HCT116 (cell line): ENCODE measurements around the gene ABHD16A. TPM values are rescaled to one million over a fixed set of nuclear protein-coding genes. Genes with fewer than 3 reads are reported as not detected.

ENCODE experiments used
- ATAC-seq: fragments of 200-7000 bp; cut with Tn5 transposase; 2 replicates; pipeline ENCODE4 v1.9.1; 2020; ENCODE audit warnings: mild to moderate bottlenecking, moderate library complexity
- BruUV-seq: library from RNA; stranded (reverse); fragments of 400-500 nt; replicated peaks from 2 replicates; lab custom pipeline; 2021; lab: Mats Ljungman, UMichigan
- CTCF ChIA-PET: fragments of 300-600 bp; sonication (Branson Sonifier 250); formaldehyde crosslinking; loops from one replicate; lab custom pipeline; 2021; ENCODE audit warnings: antibody characterized with exemption; lab: Charles Lee
- POLR2A ChIA-PET: fragments of 300-600, 350-600 bp; sonication (Branson Sonifier 250); formaldehyde crosslinking; loops from one replicate; lab custom pipeline; 2021; ENCODE audit warnings: antibody characterized with exemption; lab: Charles Lee
- RAD21 ChIA-PET, 2 experiments: fragments of 300-600 bp; sonication (Branson Sonifier 250); formaldehyde crosslinking; loops; one replicate each; lab custom pipeline; 2023; ENCODE audit warnings: low total read pairs in 2 of 2; ENCODE audit not compliant: uncharacterized antibody in 2 of 2, unreplicated experiment in 2 of 2, low non-redundant PET in 1 of 2; lab: Charles Lee
- DNase-seq: peaks from one replicate; pipeline ENCODE4 v3.0.0-alpha.2; 2010; ENCODE audit warnings: low read depth, low spot score
- H2AFZ ChIP-seq: fragments of 200-600 bp; shearing (Covaris generic), sonication (generic); 2 replicates; pipeline ENCODE4 v1.6.1; 2017; ENCODE audit warnings: low read depth, mixed run types, mixed read lengths, antibody characterized with exemption, low read length; ENCODE audit not compliant: poor library complexity, severe bottlenecking
- H3K27ac ChIP-seq: 2 replicates; pipeline ENCODE4 v1.5.1; 2012; ENCODE audit warnings: low read depth, low read length
- H3K27me3 ChIP-seq: fragments of 200-600 bp; sonication (generic); 2 replicates; pipeline ENCODE4 v1.6.1; 2016; ENCODE audit warnings: mixed run types, low read length, mixed read lengths; ENCODE audit not compliant: insufficient read depth
- H3K36me3 ChIP-seq, 2 experiments: fragments of 200-500 bp in 1 of 2; fragments of 200-600 bp in 1 of 2; sonication (Bioruptor generic) in 1 of 2; sonication (generic) in 1 of 2; 2 replicates each; pipeline versions ENCODE4 v1.5.1 to v1.6.1; 2014 to 2016; ENCODE audit warnings: low read length in 2 of 2, inconsistent platforms in 1 of 2, mixed read lengths in 1 of 2, mixed run types in 1 of 2; ENCODE audit not compliant: insufficient read depth in 2 of 2, control insufficient read depth in 1 of 2
- H3K4me1 ChIP-seq, 2 experiments: fragments of 200-600 bp in 1 of 2; sonication (generic) in 1 of 2; 2 replicates each; pipeline versions ENCODE4 v1.5.1 to v1.6.1; 2012 to 2017; ENCODE audit warnings: low read length in 2 of 2, inconsistent platforms in 1 of 2, mild to moderate bottlenecking in 1 of 2, mixed read lengths in 1 of 2, mixed run types in 1 of 2, moderate library complexity in 1 of 2; ENCODE audit not compliant: insufficient read depth in 2 of 2, control insufficient read depth in 1 of 2
- H3K4me2 ChIP-seq: fragments of 200-600 bp; sonication (generic); 2 replicates; pipeline ENCODE4 v1.6.1; 2017; ENCODE audit warnings: mixed run types, low read length, mixed read lengths
- H3K4me3 ChIP-seq, 2 experiments: fragments of 200-600 bp in 1 of 2; sonication (generic) in 1 of 2; replicated peaks in 1 of 2; 2 replicates each; pipeline ENCODE4 v1.5.1; 2011 to 2016; ENCODE audit warnings: low read length in 2 of 2, control low read depth in 1 of 2, low read depth in 1 of 2, mild to moderate bottlenecking in 1 of 2, mixed read lengths in 1 of 2, mixed run types in 1 of 2
- H3K79me2 ChIP-seq: fragments of 200-600 bp; sonication (generic); 2 replicates; pipeline ENCODE4 v1.6.1; 2017; ENCODE audit warnings: mild to moderate bottlenecking, mixed run types, low read length, moderate library complexity, mixed read lengths; ENCODE audit not compliant: insufficient read depth
- H3K9ac ChIP-seq: fragments of 200-600 bp; sonication (generic); 2 replicates; pipeline ENCODE4 v1.6.1; 2016; ENCODE audit warnings: low read length, mixed read lengths
- H3K9me2 ChIP-seq: fragments of 200-600 bp; sonication (generic), shearing (Covaris generic); 2 replicates; pipeline ENCODE4 v1.6.1; 2017; ENCODE audit warnings: mixed run types, mild to moderate bottlenecking, moderate library complexity; ENCODE audit not compliant: insufficient read depth
- H3K9me3 ChIP-seq, 2 experiments: fragments of 200-500 bp in 1 of 2; fragments of 200-600 bp in 1 of 2; sonication (Bioruptor generic) in 1 of 2; sonication (generic) in 1 of 2; 2 replicates each; pipeline ENCODE4 v1.6.1; 2014 to 2017; ENCODE audit warnings: low read length in 2 of 2, mixed read lengths in 2 of 2, inconsistent platforms in 1 of 2, low read depth in 1 of 2, mild to moderate bottlenecking in 1 of 2, mixed run types in 1 of 2, moderate library complexity in 1 of 2; ENCODE audit not compliant: control insufficient read depth in 1 of 2, insufficient read depth in 1 of 2
- H4K20me1 ChIP-seq: fragments of 200-600 bp; sonication (generic), shearing (Covaris generic); 2 replicates; pipeline ENCODE4 v1.6.1; 2017; ENCODE audit warnings: mixed run types, mild to moderate bottlenecking, moderate library complexity; ENCODE audit not compliant: insufficient read depth
- CBX3 ChIP-seq: IDR thresholded peaks from 2 replicates; pipeline ENCODE4 v1.6.1; 2012; ENCODE audit warnings: low read depth
- EGR1 ChIP-seq: IDR thresholded peaks from 2 replicates; pipeline ENCODE4 v1.6.1; 2012; ENCODE audit warnings: low read depth
- EZH2 ChIP-seq: fragments of 200-600 bp; sonication (generic); IDR thresholded peaks from 2 replicates; pipeline ENCODE4 v1.6.1; 2017; ENCODE audit warnings: antibody characterized with exemption, mixed run types
- EZH2phosphoT487 ChIP-seq: fragments of 200-600 bp; IDR thresholded peaks from 2 replicates; pipeline ENCODE4 v1.6.1; 2018; ENCODE audit warnings: antibody characterized with exemption, borderline replicate concordance
- FOSL1 ChIP-seq: IDR thresholded peaks from 2 replicates; pipeline ENCODE4 v1.6.1; 2012; ENCODE audit warnings: low read depth
- POLR2A ChIP-seq: IDR thresholded peaks from 2 replicates; pipeline ENCODE4 v1.7.0; 2011; ENCODE audit warnings: borderline replicate concordance; ENCODE audit not compliant: insufficient read depth, insufficient read length; ENCODE audit errors: extremely low read depth
- RAD21 ChIP-seq: IDR thresholded peaks from 2 replicates; pipeline ENCODE4 v1.6.1; 2012; ENCODE audit warnings: low read depth, mild to moderate bottlenecking
- SIN3A ChIP-seq: IDR thresholded peaks from 2 replicates; pipeline ENCODE4 v1.6.1; 2012; ENCODE audit warnings: low read depth
- SP1 ChIP-seq: IDR thresholded peaks from 2 replicates; pipeline ENCODE4 v1.6.1; 2012; ENCODE audit warnings: low read depth
- TCF7L2 ChIP-seq: IDR thresholded peaks from 2 replicates; pipeline ENCODE4 v1.7.0; 2011; ENCODE audit warnings: borderline replicate concordance, inconsistent platforms; ENCODE audit not compliant: insufficient read depth, insufficient read length; ENCODE audit errors: extremely low read depth
- YY1 ChIP-seq: IDR thresholded peaks from 2 replicates; pipeline ENCODE4 v1.6.1; 2011; ENCODE audit warnings: low read length, low read depth, moderate library complexity, mild to moderate bottlenecking; ENCODE audit not compliant: insufficient replicate concordance; ENCODE audit errors: extremely low read depth
- ZNF274 ChIP-seq: fragments of 200-500 bp; sonication (Bioruptor generic); IDR thresholded peaks from 2 replicates; pipeline ENCODE4 v1.6.1; 2014; ENCODE audit warnings: mild to moderate bottlenecking, low read depth, low read length, inconsistent platforms
- intact Hi-C: fragments of 100-400 bp; cut with micrococcal nuclease; formaldehyde crosslinking; loops from 2 replicates; pipeline ENCODE4 v1.10.0; 2022
- total RNA-seq: library from RNA; stranded (reverse); gene quantifications from one replicate; pipeline ENCODE4 v1.2.1, GENCODE V29; 2021; ENCODE audit not compliant: unreplicated experiment
- TF ChIP-seq, protein P1 (sequence below): IDR thresholded peaks from 2 replicates; pipeline ENCODE4 v1.6.1; 2012; ENCODE audit warnings: low read depth
- TF ChIP-seq, protein P2 (sequence below): IDR thresholded peaks from 2 replicates; pipeline ENCODE4 v1.6.1; 2012
- TF ChIP-seq, protein P3 (sequence below), 3 experiments: fragments of 200-600 bp in 1 of 3; sonication (generic) in 1 of 3; IDR thresholded peaks in 2 of 3; conservative IDR thresholded peaks in 1 of 3; 2 replicates each; pipeline ENCODE4 v1.5.1; 2012 to 2017; ENCODE audit warnings: low read depth in 2 of 3, low read length in 2 of 3, antibody characterized with exemption in 1 of 3, borderline replicate concordance in 1 of 3, control low read depth in 1 of 3, mild to moderate bottlenecking in 1 of 3, mixed read lengths in 1 of 3, mixed run types in 1 of 3, moderate library complexity in 1 of 3; ENCODE audit not compliant: insufficient read depth in 1 of 3

The ABHD16A gene
- total RNA-seq, 1 experiment from 2014 or later, result 32.4 TPM

DNA sequence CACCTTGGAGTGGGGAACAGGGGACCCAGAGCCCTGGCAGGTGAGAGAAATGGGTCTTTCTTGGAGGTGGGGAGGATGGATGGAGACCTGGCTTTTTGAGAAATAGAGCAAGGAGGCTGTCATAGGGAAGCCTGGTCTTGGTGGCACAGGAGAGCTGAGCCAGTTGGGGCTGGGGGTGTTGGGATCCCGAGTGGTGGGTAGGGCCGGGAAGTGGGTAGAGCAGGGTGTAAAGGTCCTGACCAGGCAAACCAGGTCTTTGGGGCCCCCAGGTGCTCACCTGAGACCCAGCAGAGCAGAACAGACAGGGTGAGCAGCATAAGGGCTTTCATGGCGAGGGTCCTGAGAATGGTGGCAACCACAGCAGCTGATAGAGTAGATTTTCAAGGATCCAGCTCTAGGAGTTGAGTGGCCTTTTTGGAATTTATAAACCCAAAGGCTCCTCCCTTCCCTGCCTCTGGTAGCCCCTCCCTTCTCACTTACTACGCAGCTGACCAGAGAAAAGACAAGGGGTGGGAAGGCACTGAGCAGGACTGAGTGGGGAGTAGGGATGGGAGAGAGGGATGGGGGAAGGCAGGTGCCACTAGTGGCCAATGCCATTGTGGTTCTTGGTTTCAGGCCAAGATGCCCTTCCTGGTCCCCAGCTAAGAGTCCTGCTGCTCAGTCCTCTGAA lies 18.4 kb upstream of the ABHD16A start, which contains the start of gene LY6G6C:
Gene LY6G6C (minus strand): TSS at position 396 of the 670 bp plus-strand sequence. CDS start 67 bp downstream, at position 329.
- H3K4me2 ChIP-seq, result peak within 1 kb of the TSS; percentile 45; the same call in 1 of the 2 replicates
- CTCF ChIA-PET, result no interaction called here
- no peaks in the 10 kb centered on the region for H3K9me3 ChIP-seq
- intact Hi-C loops, result no loop called here
- 0 out of 4 replicates have a peak, but pooled peaks cover 0 to 2% of the 10 kb centered on the region in 2 experiments for H3K36me3 ChIP-seq
- no peaks in the 10 kb centered on the region for H4K20me1 ChIP-seq
- TF ChIP-seq EGR1, result no peak
- TF ChIP-seq SP1, result no peak
- no peak for TF ChIP-seq FOSL1
- no peak for TF ChIP-seq EZH2
- no peak for TF ChIP-seq EZH2phosphoT487
- TF ChIP-seq, protein P1, sequence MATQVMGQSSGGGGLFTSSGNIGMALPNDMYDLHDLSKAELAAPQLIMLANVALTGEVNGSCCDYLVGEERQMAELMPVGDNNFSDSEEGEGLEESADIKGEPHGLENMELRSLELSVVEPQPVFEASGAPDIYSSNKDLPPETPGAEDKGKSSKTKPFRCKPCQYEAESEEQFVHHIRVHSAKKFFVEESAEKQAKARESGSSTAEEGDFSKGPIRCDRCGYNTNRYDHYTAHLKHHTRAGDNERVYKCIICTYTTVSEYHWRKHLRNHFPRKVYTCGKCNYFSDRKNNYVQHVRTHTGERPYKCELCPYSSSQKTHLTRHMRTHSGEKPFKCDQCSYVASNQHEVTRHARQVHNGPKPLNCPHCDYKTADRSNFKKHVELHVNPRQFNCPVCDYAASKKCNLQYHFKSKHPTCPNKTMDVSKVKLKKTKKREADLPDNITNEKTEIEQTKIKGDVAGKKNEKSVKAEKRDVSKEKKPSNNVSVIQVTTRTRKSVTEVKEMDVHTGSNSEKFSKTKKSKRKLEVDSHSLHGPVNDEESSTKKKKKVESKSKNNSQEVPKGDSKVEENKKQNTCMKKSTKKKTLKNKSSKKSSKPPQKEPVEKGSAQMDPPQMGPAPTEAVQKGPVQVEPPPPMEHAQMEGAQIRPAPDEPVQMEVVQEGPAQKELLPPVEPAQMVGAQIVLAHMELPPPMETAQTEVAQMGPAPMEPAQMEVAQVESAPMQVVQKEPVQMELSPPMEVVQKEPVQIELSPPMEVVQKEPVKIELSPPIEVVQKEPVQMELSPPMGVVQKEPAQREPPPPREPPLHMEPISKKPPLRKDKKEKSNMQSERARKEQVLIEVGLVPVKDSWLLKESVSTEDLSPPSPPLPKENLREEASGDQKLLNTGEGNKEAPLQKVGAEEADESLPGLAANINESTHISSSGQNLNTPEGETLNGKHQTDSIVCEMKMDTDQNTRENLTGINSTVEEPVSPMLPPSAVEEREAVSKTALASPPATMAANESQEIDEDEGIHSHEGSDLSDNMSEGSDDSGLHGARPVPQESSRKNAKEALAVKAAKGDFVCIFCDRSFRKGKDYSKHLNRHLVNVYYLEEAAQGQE, result no peak
- TF ChIP-seq, protein P2, sequence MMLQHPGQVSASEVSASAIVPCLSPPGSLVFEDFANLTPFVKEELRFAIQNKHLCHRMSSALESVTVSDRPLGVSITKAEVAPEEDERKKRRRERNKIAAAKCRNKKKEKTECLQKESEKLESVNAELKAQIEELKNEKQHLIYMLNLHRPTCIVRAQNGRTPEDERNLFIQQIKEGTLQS, result no peak
- no peak for TF ChIP-seq RAD21
- TF ChIP-seq SIN3A, result no peak
- no peak for TF ChIP-seq YY1
- no peak for TF ChIP-seq TCF7L2
- TF ChIP-seq, protein P3, sequence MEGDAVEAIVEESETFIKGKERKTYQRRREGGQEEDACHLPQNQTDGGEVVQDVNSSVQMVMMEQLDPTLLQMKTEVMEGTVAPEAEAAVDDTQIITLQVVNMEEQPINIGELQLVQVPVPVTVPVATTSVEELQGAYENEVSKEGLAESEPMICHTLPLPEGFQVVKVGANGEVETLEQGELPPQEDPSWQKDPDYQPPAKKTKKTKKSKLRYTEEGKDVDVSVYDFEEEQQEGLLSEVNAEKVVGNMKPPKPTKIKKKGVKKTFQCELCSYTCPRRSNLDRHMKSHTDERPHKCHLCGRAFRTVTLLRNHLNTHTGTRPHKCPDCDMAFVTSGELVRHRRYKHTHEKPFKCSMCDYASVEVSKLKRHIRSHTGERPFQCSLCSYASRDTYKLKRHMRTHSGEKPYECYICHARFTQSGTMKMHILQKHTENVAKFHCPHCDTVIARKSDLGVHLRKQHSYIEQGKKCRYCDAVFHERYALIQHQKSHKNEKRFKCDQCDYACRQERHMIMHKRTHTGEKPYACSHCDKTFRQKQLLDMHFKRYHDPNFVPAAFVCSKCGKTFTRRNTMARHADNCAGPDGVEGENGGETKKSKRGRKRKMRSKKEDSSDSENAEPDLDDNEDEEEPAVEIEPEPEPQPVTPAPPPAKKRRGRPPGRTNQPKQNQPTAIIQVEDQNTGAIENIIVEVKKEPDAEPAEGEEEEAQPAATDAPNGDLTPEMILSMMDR (IDR thresholded peaks at IDR 0.05 in 2 of 3, conservative IDR thresholded peaks at IDR 0.05 in 1 of 3; ENCODE audit: borderline replicate concordance in 1 of 3, insufficient read depth in 1 of 3, low read depth in 2 of 3, low read length in 2 of 3), result no peak
- no peak for TF ChIP-seq CBX3
- no peak for TF ChIP-seq POLR2A
- no peak for TF ChIP-seq ZNF274
- TF ChIP-seq, all 23 proteins: peak for 0
- Histone ChIP-seq H3K9ac (no peak within 1 kb of the TSS), H3K4me3 (no peak within 1 kb of the TSS), H3K9me2 (no peaks in the 10 kb centered on the region), H3K27ac (no peak within 1 kb of the TSS), H3K79me2 (no peaks in the 10 kb centered on the region), H3K4me1 (peaks cover 28 to 43% of the 10 kb centered on the region in 2 experiments), H3K27me3 (no peaks in the 10 kb centered on the region), H2AFZ (no peak within 1 kb of the TSS)
- ATAC-seq, result no peak
- no TSS peak for BruUV-seq
- DNase-seq, result no peak
- POLR2A ChIA-PET, result interaction anchor here (1.4 kb wide), 1 partner anchor 11 kb away, joined by 3 read pairs; no protein-coding TSS in a partner anchor
- RAD21 ChIA-PET, result no interaction called here
